Measurements from ENCODE around the gene DAZL. TPM values are rescaled to one million over a fixed set of nuclear protein-coding genes. Genes with fewer than 3 reads are reported as not detected.

DAZL gene
- total RNA-seq, 1 experiment from 2014 or later: not detected

DNA sequence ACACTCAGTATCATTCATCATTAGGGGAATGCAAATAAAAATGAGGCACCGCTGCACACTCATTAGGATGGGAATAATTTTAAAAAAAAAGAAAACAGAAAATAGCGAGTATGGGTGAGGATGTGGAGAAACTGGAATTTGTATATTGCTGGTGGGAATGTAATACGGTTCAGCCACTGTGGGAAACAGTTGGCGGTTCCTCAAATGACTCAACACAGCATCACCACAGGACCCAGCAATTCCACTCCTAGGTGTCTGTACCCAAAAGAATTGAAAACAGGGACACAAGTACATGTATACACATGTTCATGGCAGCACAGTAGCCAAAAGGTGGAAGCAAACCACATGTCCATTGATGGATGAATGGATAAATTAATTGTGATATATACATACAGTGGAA lies 56.5 kb downstream of the DAZL start:
- Histone ChIP-seq H3K27ac (ENCODE audit: low read depth, low read length) (no peak overlapping the region), H2AFZ (ENCODE audit: low read depth, low read length, poor library complexity, severe bottlenecking) (no peak overlapping the region), H3K4me1 (ENCODE audit: control insufficient read depth in 1 of 2, insufficient read depth in 2 of 2, low read length in 2 of 2) (peaks cover 0 to 3% of the 10 kb centered on the region in 2 experiments; a peak in 1 of 4 replicates), H3K79me2 (ENCODE audit: insufficient read depth, low read length) (no peaks in the 10 kb centered on the region), H3K9me2 (ENCODE audit: insufficient read depth) (no peaks in the 10 kb centered on the region), H3K4me2 (ENCODE audit: low read length) (no peak overlapping the region), H3K36me3 (ENCODE audit: control insufficient read depth in 1 of 2, insufficient read depth in 2 of 2, low read length in 2 of 2) (no peaks in the 10 kb centered on the region), H3K9ac (ENCODE audit: low read length) (no peak overlapping the region), H3K9me3 (ENCODE audit: control insufficient read depth in 1 of 2, insufficient read depth in 1 of 2, low read depth in 1 of 2, low read length in 2 of 2) (no peaks in the 10 kb centered on the region), H3K27me3 (ENCODE audit: insufficient read depth, low read length) (peaks cover 3% of the 10 kb centered on the region; the same call in 1 of the 2 replicates), H3K4me3 (replicated peaks in 1 of 2; ENCODE audit: low read depth in 1 of 2, low read length in 2 of 2) (no peak overlapping the region), H4K20me1 (ENCODE audit: insufficient read depth) (no peaks in the 10 kb centered on the region)
- ChIA-PET RAD21 (ENCODE audit: low non-redundant PET in 1 of 2, low total read pairs in 2 of 2, uncharacterized antibody in 2 of 2, unreplicated experiment in 2 of 2) (no interaction called here), POLR2A (no interaction called here), CTCF (no interaction called here)
- ATAC-seq: no peak
- intact Hi-C loops (cut with micrococcal nuclease): loop anchor here (10.0 kb wide), 1 partner anchor 724 kb away; no protein-coding TSS in a partner anchor
- no peak for TF ChIP-seq ZNF274 (IDR thresholded peaks at IDR 0.05; ENCODE audit: low read depth, low read length)
- no peak for TF ChIP-seq CEBPB (IDR thresholded peaks at IDR 0.05; ENCODE audit: low read depth)
- TF ChIP-seq, protein P1, sequence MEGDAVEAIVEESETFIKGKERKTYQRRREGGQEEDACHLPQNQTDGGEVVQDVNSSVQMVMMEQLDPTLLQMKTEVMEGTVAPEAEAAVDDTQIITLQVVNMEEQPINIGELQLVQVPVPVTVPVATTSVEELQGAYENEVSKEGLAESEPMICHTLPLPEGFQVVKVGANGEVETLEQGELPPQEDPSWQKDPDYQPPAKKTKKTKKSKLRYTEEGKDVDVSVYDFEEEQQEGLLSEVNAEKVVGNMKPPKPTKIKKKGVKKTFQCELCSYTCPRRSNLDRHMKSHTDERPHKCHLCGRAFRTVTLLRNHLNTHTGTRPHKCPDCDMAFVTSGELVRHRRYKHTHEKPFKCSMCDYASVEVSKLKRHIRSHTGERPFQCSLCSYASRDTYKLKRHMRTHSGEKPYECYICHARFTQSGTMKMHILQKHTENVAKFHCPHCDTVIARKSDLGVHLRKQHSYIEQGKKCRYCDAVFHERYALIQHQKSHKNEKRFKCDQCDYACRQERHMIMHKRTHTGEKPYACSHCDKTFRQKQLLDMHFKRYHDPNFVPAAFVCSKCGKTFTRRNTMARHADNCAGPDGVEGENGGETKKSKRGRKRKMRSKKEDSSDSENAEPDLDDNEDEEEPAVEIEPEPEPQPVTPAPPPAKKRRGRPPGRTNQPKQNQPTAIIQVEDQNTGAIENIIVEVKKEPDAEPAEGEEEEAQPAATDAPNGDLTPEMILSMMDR (IDR thresholded peaks at IDR 0.05 in 2 of 3, conservative IDR thresholded peaks at IDR 0.05 in 1 of 3; ENCODE audit: borderline replicate concordance in 1 of 3, insufficient read depth in 1 of 3, low read depth in 2 of 3, low read length in 2 of 3): no peak
- TF ChIP-seq EGR1 (IDR thresholded peaks at IDR 0.05; ENCODE audit: low read depth): no peak
- TF ChIP-seq SP1 (IDR thresholded peaks at IDR 0.05; ENCODE audit: low read depth): no peak
- TF ChIP-seq, protein P2, sequence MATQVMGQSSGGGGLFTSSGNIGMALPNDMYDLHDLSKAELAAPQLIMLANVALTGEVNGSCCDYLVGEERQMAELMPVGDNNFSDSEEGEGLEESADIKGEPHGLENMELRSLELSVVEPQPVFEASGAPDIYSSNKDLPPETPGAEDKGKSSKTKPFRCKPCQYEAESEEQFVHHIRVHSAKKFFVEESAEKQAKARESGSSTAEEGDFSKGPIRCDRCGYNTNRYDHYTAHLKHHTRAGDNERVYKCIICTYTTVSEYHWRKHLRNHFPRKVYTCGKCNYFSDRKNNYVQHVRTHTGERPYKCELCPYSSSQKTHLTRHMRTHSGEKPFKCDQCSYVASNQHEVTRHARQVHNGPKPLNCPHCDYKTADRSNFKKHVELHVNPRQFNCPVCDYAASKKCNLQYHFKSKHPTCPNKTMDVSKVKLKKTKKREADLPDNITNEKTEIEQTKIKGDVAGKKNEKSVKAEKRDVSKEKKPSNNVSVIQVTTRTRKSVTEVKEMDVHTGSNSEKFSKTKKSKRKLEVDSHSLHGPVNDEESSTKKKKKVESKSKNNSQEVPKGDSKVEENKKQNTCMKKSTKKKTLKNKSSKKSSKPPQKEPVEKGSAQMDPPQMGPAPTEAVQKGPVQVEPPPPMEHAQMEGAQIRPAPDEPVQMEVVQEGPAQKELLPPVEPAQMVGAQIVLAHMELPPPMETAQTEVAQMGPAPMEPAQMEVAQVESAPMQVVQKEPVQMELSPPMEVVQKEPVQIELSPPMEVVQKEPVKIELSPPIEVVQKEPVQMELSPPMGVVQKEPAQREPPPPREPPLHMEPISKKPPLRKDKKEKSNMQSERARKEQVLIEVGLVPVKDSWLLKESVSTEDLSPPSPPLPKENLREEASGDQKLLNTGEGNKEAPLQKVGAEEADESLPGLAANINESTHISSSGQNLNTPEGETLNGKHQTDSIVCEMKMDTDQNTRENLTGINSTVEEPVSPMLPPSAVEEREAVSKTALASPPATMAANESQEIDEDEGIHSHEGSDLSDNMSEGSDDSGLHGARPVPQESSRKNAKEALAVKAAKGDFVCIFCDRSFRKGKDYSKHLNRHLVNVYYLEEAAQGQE (IDR thresholded peaks at IDR 0.05; ENCODE audit: low read depth): no peak
- TF ChIP-seq SRF (IDR thresholded peaks at IDR 0.05; ENCODE audit: low read depth): no peak
- no peak for TF ChIP-seq RAD21 (IDR thresholded peaks at IDR 0.05; ENCODE audit: low read depth)
- no peak for TF ChIP-seq CBX3 (IDR thresholded peaks at IDR 0.05; ENCODE audit: low read depth)
- TF ChIP-seq, protein P3, sequence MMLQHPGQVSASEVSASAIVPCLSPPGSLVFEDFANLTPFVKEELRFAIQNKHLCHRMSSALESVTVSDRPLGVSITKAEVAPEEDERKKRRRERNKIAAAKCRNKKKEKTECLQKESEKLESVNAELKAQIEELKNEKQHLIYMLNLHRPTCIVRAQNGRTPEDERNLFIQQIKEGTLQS (IDR thresholded peaks at IDR 0.05): no peak
- no peak for TF ChIP-seq JUND (IDR thresholded peaks at IDR 0.05)
- TF ChIP-seq SIN3A (IDR thresholded peaks at IDR 0.05; ENCODE audit: low read depth): no peak
- no peak for TF ChIP-seq POLR2A (IDR thresholded peaks at IDR 0.05; ENCODE audit: borderline replicate concordance, extremely low read depth, insufficient read depth, insufficient read length)
- no peak for TF ChIP-seq EZH2 (IDR thresholded peaks at IDR 0.05)
- TF ChIP-seq, protein P4, sequence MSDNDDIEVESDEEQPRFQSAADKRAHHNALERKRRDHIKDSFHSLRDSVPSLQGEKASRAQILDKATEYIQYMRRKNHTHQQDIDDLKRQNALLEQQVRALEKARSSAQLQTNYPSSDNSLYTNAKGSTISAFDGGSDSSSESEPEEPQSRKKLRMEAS (IDR thresholded peaks at IDR 0.05): no peak
- DNase-seq (ENCODE audit: low read depth, low spot score): no peak
- BruUV-seq (replicated peaks): no TSS peak
